ENCODE results near the gene TAOK2.

The TAOK2 gene

DNA sequence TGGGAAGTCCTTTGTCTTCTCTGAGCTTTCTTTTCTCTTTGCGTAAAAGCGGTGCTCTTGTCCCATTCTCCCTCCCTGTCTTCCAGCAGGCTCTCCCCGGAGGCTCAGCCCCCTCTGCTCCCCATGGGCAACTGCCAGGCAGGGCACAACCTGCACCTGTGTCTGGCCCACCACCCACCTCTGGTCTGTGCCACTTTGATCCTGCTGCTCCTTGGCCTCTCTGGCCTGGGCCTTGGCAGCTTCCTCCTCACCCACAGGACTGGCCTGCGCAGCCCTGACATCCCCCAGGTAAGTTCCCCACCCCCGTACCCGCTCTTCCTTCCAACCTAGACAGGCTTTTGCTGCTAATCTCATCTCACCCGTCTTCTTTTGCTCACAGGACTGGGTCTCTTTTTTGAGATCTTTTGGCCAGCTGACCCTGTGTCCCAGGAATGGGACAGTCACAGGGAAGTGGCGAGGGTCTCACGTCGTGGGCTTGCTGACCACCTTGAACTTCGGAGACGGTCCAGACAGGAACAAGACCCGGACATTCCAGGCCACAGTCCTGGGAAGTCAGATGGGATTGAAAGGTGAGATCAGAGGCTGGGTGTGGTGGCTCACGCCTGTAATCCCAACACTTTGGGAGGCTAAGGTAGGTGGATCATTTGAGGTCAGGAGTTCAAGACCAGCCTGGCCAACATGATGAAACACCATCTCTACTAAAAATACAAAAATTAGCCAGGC, 10.5 kb upstream of the TAOK2 start:
- DNase-seq: no peak

- no peak for DNase-seq
Observed at GRCh38 chr16:29968205-29968604, 5.5 kb upstream of the TAOK2 start.

DNA sequence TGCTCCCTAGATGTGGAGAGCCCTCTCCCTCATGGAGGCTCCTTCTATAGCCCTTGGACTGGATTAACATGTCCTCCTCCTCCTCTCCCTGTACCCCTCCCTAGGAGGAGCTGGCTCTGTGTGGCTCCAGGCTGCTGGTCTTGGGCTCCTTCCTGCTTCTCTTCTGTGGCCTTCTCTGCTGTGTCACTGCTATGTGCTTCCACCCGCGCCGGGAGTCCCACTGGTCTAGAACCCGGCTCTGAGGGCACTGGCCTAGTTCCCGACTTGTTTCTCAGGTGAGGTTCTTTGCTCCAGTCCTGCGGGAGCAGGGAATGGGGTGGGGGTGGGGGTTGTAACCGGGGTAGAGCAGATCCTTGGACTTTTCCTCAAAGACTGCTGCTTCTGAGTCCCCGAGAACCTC, 2.4 kb upstream of the TAOK2 start:
- no peak for DNase-seq

- no peak for DNase-seq
Observed at GRCh38 chr16:29972500-29972899, 1.2 kb upstream of the TAOK2 start.

DNA sequence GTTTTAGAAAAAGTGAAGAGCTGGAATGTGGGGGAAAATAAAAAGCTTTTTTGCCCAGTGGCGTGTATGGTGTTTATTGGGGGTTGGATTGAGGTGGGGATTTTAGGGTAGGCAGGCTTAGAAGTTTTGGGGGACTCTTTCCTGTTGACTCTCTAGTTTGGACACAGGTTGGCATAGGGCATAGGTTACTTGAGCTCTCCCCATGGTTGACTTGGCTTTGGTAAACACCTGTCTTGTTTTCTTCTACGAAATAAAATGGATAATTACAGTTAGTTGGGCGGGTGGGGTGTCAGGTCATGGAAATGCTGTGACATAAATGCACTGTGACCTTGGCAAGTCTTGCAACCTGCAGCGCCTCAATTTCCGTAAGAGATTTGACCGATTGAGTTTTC, 680 bp upstream of the TAOK2 start:
- DNase-seq: no peak

DNA sequence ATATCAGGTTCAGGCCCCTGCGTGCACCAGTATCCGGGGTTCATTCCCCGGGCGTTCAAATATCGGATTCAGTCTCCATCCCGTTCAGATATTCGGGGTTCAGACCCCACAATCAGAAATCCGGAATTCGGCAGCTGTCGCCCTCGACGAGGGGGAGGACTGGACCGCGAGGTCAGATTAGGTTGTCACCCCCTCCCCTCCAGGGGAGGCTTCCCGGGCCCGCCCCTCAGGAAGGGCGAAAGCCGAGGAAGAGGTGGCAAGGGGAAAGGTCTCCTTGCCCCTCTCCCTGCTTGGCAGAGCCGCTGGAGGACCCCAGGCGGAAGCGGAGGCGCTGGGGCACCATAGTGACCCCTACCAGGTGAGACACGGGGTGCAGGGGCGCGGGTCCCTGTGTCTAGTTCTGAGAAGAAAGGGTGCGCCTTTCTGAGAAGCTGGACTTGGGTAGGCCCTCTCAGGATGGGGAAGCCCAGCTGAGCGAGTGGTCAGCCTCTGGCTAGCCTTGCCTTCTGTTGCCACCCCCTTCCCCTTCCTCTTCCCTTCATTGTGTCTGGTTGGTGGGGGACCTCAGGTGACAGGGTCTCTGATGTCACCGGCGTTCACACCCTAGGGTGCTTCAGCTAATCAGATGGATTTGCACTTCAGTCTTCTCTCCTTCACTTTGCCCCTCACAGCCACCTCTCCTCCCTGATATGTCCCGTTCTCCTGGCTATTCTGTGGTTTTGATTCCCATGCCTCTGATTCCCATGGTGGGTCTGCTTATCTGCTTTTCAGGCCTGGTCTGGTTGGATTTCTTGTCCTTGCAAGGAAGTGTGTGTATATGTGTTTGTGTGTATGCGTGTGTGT, 844 bp downstream of the TAOK2 start:
- no peak for DNase-seq

GRCh38 chr16:29975134-29975538, 1.5 kb downstream of the TAOK2 start:
- no peak for DNase-seq

DNA sequence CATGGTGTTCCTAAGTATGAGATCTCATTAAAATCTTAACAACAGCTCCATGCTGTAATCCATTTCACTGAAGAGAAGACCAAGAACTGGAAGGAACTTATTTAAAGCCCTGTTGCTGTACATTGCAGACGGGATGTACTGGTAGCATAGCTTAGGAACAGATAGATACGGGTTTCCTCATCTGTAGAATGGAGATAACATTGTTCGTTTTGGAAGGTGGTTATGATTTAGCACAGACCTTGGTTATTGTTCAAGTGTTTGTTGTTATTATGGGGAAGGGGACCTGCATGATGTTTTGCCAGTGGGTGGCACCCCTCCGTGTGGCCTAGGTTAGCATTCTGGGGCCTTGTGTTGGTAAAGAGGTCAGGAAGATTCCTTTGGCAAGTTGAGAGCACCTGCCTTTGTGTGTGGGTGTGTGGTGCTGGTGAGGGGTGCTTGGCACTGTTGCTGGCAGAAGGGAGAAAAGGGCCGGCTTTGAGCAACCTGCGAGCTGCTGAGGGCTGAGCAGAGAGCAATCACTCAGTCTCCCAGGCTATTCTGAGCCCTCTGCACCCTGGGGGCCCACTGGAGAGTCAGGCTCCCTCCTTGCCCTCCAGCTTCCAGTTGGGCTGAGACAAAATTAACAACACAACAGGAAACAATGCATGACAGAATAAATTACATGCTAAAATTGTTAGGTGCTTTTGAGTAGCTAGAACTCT, 2.3 kb downstream of the TAOK2 start:
- no peak for DNase-seq

DNA sequence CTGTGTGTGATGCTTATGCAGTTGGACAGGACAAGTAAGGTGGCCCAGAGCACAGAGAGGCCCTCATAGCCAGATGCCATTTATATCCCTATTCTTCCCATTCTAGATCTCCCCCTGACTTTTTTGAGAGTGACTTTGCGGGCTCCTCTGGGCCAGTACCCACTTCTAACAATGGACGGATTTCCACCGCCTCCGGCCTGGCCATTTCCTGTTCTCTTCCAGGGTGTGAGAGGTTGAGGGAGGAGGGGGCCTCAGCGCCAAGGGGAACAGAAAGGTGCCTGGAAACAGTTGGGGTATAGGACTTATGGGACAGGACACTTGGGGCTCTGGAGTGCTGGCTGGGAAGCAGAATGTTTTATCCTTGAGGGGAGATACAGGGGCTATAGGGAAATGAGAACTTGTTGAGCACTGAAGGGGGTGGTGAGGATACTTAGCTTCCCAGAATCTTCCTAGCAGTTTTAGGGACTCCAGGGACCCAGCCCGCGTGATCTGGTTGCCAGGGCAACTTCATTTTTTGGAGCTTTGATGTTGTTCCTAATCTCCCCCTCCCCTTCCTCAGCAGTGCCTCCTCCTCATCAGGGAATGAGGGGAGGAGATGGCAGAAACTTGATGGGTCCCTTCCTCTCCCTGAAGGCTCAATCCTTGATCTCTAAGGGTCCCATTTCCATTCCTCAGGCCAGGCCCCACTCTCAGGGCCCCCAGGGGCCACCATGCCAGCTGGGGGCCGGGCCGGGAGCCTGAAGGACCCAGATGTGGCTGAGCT, 3.6 kb downstream of the TAOK2 start:
- DNase-seq: no peak

GRCh38 chr16:29978081-29978480, 4.4 kb downstream of the TAOK2 start:
- no peak for DNase-seq

DNA sequence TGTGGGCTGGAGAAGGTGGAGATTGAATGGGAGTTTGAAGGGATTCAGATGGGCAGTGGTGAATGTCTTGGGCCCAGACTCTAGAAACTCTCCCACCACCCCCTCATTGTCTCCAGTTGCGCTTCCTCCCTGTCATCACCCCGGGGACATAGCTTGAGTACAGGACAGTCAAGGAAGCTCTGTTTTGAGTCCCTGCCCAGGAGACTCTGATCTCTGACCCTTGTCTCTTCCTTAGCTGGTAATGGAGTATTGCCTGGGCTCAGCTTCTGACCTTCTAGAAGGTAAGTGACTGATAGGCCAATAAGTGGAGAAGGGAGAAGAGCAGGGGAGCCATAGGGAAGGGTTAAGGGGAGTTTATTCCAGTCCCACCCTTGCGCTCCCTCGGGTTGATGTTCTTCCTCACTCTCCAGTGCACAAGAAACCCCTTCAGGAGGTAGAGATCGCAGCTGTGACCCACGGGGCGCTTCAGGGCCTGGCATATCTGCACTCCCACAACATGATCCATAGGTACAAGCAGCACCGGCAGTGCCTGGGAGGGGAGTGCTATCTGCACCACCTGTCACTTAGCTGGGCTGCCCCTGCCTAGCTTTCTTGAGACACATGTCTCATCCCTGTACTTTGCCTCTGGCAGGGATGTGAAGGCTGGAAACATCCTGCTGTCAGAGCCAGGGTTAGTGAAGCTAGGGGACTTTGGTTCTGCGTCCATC, 5.0 kb downstream of the TAOK2 start:
- DNase-seq: no peak

DNA sequence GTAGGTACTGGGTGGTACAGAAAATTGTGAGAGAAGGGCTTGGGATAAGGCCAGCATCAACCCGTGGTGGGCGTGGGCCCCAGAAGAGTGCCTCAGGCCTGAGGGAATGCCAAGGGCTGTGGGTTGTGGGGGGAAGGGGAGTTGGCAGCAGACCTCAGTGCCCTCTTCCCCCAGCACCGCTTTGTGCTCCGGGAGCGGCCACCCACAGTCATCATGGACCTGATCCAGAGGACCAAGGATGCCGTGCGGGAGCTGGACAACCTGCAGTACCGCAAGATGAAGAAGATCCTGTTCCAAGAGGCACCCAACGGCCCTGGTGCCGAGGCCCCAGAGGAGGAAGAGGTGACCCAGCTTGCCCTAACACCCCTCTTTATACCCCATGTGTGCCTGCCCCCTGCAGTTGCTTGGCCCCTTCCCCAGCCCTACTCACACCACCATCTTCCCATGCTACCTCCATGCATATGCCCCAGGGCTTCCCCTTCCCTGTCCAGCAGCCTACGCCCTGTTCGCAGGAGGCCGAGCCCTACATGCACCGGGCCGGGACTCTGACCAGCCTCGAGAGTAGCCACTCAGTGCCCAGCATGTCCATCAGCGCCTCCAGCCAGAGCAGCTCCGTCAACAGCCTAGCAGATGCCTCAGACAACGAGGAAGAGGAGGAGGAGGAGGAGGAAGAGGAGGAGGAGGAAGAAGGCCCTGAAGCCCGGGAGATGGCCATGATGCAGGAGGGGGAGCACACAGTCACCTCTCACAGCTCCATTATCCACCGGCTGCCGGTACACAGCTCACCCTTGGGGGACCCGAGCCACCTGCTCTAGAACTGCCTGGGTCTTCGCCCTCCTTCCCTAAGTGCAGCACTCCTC, 9.1 kb downstream of the TAOK2 start:
- DNase-seq: no peak

GRCh38 chr16:29983420-29984136, 9.9 kb downstream of the TAOK2 start:
- DNase-seq: no peak

GRCh38 chr16:29984137-29984763, 10.6 kb downstream of the TAOK2 start:
- DNase-seq: no peak

DNA sequence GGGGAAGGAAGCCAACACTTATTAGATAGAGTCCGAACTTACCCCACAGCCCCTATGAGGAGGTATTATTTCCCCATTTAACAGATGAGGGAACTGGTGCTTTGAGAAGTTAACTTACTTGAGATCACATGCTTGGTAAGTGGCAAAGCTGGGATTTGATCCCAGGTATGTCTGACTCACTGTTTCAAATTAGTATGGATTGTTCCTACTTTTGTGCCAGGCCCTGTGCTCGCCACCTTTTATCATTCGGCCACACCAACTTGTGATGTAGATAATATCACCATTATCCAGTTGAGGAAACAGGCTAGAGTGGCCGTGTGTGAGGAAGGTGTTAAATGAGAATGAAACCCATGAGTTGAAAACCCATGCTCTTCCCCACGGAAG, 11.1 kb downstream of the TAOK2 start:
- no peak for DNase-seq

DNA sequence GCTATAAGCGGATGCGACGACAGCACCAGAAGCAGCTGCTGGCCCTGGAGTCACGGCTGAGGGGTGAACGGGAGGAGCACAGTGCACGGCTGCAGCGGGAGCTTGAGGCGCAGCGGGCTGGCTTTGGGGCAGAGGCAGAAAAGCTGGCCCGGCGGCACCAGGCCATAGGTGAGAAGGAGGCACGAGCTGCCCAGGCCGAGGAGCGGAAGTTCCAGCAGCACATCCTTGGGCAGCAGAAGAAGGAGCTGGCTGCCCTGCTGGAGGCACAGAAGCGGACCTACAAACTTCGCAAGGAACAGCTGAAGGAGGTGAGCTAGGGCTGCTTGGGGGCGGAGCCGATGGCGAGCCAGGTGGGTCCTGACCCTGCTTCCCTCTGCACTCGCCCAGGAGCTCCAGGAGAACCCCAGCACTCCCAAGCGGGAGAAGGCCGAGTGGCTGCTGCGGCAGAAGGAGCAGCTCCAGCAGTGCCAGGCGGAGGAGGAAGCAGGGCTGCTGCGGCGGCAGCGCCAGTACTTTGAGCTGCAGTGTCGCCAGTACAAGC, 11.7 kb downstream of the TAOK2 start:
- no peak for DNase-seq

GRCh38 chr16:29986231-29986630, 12.6 kb downstream of the TAOK2 start:
- DNase-seq: no peak

- no peak for DNase-seq
Observed at GRCh38 chr16:29986931-29987330, 13.3 kb downstream of the TAOK2 start.

- no peak for DNase-seq
Observed at GRCh38 chr16:29987371-29988085, 13.9 kb downstream of the TAOK2 start.

All from NCI-H446 (cell line).